Central memory CD8-positive, alpha-beta T cell (primary cell): Measurements from ENCODE around the gene GRID1.
A peak's percentile ranks its signal among the peaks of the same experiment; 100 is the strongest.

Experiments used
- ATAC-seq: fragments of 150-1000 bp; cut with Tn5 transposase; replicated peaks from 2 replicates; pipeline ENCODE4 v1.10.0; 2022; ENCODE audit warnings: mild to moderate bottlenecking, moderate FRiP score, moderate number of reproducible peaks; ENCODE audit not compliant: poor library complexity, severe bottlenecking; ENCODE audit errors: extremely low read depth
- DNase-seq, 2 donors: peaks; one replicate each; pipeline ENCODE4 v3.0.0; 2021; ENCODE audit warnings: low spot score in 2 of 2
- H3K27ac Mint-ChIP-seq: one replicate; pipeline ENCODE4 v1.8.0; 2022; ENCODE audit warnings: low read depth, mild to moderate bottlenecking, moderate library complexity, mixed read lengths
- H3K27me3 Mint-ChIP-seq: one replicate; pipeline ENCODE4 v1.8.0; 2022; ENCODE audit warnings: mixed read lengths
- H3K36me3 Mint-ChIP-seq: one replicate; pipeline ENCODE4 v1.8.0; 2022; ENCODE audit warnings: mild to moderate bottlenecking, moderate library complexity, mixed read lengths; ENCODE audit not compliant: insufficient read depth
- H3K4me1 Mint-ChIP-seq: one replicate; pipeline ENCODE4 v1.8.0; 2022; ENCODE audit warnings: mixed read lengths
- H3K4me3 Mint-ChIP-seq: one replicate; pipeline ENCODE4 v1.8.0; 2022; ENCODE audit warnings: mild to moderate bottlenecking, moderate library complexity, mixed read lengths
- H3K9me3 Mint-ChIP-seq: one replicate; pipeline ENCODE4 v1.8.0; 2022; ENCODE audit warnings: mixed read lengths

GRID1 gene

GRCh38 chr10:85602713-85603112 is 763.9 kb downstream of the GRID1 start:
- no peak for ATAC-seq
- H3K9me3 Mint-ChIP-seq, result no peaks in the 10 kb centered on the region
- H3K27me3 Mint-ChIP-seq, result no peaks in the 10 kb centered on the region
- H3K27ac Mint-ChIP-seq, result no peak overlapping the region
- peaks cover 13% of the 10 kb centered on the region for H3K4me1 Mint-ChIP-seq
- no peak overlapping the region for H3K4me3 Mint-ChIP-seq
- no peaks in the 10 kb centered on the region for H3K36me3 Mint-ChIP-seq
- DNase-seq, result no peak

- Mint-ChIP-seq H3K36me3 (no peaks in the 10 kb centered on the region), H3K4me3 (no peak overlapping the region), H3K9me3 (no peaks in the 10 kb centered on the region), H3K4me1 (peaks cover 13% of the 10 kb centered on the region), H3K27ac (no peak overlapping the region), H3K27me3 (no peaks in the 10 kb centered on the region)
- ATAC-seq, result no peak
- no peak for DNase-seq
Observed at GRCh38 chr10:85602306-85602705, 764.3 kb downstream of the GRID1 start.

DNA sequence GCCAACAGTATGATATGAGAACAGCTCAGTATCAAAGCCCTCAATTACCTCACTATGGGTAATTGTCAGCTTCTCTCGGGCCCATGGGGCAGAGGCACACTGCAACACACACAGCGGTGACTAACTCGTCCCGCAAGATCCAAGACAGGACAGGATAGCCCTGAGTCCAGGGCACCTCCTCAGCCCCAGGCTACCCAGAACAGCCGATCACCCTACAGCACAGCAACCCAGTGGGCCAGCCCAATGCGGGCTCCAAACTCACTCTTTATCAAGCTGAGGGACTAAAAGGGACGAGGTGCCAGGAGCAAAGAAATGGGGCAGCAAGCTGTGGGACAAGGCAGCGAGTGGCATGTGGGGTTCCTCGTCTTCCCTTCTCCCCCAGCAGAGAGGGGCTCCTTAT is 765.1 kb downstream of the GRID1 start:
- no peak for DNase-seq
- Mint-ChIP-seq H3K4me3 (no peak overlapping the region), H3K4me1 (peaks cover 13% of the 10 kb centered on the region), H3K27ac (no peak overlapping the region), H3K36me3 (no peaks in the 10 kb centered on the region), H3K9me3 (no peaks in the 10 kb centered on the region), H3K27me3 (no peaks in the 10 kb centered on the region)
- no peak for ATAC-seq

DNA sequence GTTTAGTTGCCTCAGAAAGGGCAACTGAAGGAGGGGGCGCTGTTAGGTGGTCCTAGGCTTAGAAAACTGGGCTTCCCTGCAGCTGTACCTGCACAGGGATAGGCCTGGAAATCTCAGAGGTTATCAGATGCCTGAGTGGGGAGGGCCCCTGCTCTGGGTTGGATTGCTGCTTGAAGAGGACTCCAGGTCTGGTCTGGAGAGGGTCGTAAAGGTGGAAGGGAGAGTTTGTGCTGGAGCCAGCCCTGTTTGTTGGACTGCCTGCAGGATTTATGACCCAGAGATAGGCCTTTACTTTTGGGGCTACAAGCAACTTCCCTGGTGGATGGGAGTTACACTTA is 765.9 kb downstream of the GRID1 start:
- ATAC-seq, result no peak
- Mint-ChIP-seq H3K36me3 (no peaks in the 10 kb centered on the region), H3K9me3 (no peaks in the 10 kb centered on the region), H3K27ac (no peak overlapping the region), H3K4me3 (no peak overlapping the region), H3K27me3 (no peaks in the 10 kb centered on the region), H3K4me1 (peaks cover 13% of the 10 kb centered on the region)
- DNase-seq, result no peak

DNA sequence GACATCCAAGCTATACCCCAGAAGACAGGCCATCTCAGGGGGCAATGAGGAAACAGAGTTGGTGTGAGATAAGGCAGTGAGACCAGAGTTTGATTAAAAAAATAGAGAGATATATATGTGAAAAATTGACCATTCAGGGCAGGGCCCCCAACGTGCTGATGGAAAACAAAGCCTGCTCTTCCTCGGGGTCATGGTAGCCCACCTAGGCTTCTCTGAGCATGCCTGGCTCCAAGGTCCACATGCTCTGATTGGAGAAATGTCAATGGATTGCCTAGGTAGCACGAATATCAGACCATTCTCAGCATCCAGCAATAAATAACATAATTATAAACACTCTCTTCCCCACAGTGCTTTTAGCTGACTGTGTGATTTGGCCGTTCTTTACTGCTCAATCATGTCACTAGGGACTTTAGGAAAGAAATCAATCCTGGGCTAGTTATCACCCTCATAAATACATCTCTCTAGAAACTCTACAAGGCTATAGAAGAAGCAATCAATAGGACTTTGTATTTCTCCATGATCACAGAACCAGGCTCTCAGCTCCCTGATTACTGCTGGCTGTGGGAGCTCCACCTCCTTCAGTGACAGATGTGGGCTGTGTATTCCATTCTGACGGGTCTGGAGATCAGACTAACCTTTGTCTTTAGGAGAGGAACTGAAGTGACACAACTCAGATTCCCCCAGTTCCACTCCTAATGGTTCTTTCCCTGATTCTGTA is 766.4 kb downstream of the GRID1 start:
- Mint-ChIP-seq H3K27ac (no peak overlapping the region), H3K9me3 (no peaks in the 10 kb centered on the region), H3K4me1 (peaks cover 13% of the 10 kb centered on the region), H3K36me3 (no peaks in the 10 kb centered on the region), H3K27me3 (no peaks in the 10 kb centered on the region), H3K4me3 (no peak overlapping the region)
- ATAC-seq (no peak), DNase-seq (no peak)

DNA sequence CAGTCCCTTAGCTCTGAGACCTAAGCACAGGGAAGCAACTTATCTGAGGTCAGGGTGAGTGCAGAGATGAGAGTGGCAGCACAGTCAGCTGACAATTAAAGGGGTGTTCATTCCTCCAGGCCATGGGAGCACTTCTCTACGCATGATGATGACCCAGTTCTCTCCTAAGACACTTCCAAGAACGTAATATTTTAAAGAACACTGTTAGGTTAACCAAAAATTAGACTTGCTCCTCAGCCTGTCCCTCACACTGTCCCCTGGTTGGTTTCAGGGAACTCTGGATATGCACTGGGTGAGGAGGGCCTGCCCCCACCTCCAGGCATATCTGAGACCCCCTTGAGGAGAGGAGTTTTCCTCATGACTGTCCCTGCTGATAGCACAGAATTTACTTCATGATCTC is 767.5 kb downstream of the GRID1 start:
- Mint-ChIP-seq H3K36me3 (no peaks in the 10 kb centered on the region), H3K4me3 (no peak overlapping the region), H3K27ac (no peak overlapping the region), H3K4me1 (peaks cover 25% of the 10 kb centered on the region), H3K9me3 (no peaks in the 10 kb centered on the region), H3K27me3 (no peaks in the 10 kb centered on the region)
- no peak for ATAC-seq
- DNase-seq, result no peak

DNA sequence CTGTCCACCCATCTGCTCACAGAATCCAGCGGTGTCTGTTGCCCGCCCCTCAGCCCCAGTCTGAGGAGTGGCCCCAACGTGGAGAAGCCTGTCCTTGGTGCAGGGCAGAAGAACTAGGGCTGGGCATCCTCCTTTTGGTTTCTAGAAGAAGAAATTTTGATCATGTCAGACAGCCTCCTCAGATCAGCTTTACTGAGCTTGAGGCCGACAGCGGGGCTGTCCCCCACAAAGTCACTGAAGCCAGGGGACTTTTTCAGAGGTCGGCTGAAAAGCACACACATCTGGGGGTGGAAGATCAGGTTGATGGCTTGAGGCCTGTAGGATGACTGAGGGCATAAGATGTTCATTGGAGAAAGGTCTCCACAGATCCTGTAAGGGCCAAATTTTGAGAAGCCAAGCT is 767.9 kb downstream of the GRID1 start:
- no peaks in the 10 kb centered on the region for H3K27me3 Mint-ChIP-seq
- no peak for DNase-seq
- no peak overlapping the region for H3K4me3 Mint-ChIP-seq
- H3K27ac Mint-ChIP-seq, result no peak overlapping the region
- H3K4me1 Mint-ChIP-seq, result peaks cover 24% of the 10 kb centered on the region
- H3K36me3 Mint-ChIP-seq, result no peaks in the 10 kb centered on the region
- ATAC-seq, result no peak
- H3K9me3 Mint-ChIP-seq, result no peaks in the 10 kb centered on the region

DNA sequence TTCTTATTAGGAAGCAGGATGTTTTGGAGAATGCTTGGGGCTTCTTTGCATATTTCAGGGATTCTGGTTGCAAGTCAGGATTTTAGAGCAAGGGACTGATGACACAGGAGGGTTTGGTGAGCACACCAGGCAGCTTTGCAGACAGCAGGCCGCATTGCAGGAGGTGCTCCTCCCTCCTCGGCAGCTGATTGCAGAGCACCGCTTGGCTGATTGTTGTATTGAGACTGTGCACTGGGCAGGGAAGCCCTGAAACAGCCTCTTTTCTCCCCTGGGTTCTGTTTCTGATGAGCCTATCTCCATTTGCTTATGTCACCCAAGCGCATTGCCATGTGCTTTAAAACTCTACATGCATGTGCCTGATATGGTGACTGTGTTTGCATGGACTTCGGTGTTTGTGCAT is 769.6 kb downstream of the GRID1 start:
- Mint-ChIP-seq H3K9me3 (no peaks in the 10 kb centered on the region), H3K27ac (no peak overlapping the region), H3K4me1 (peaks cover 12% of the 10 kb centered on the region), H3K27me3 (no peaks in the 10 kb centered on the region), H3K4me3 (no peak overlapping the region), H3K36me3 (no peaks in the 10 kb centered on the region)
- ATAC-seq (no peak), DNase-seq (no peak)

- H3K36me3 Mint-ChIP-seq, result no peaks in the 10 kb centered on the region
- no peaks in the 10 kb centered on the region for H3K9me3 Mint-ChIP-seq
- H3K27me3 Mint-ChIP-seq, result no peaks in the 10 kb centered on the region
- H3K4me3 Mint-ChIP-seq, result no peak overlapping the region
- H3K27ac Mint-ChIP-seq, result no peak overlapping the region
- DNase-seq (no peak), ATAC-seq (no peak)
- H3K4me1 Mint-ChIP-seq, result peaks cover 12% of the 10 kb centered on the region
Observed at GRCh38 chr10:85596389-85596788, 770.2 kb downstream of the GRID1 start.

DNA sequence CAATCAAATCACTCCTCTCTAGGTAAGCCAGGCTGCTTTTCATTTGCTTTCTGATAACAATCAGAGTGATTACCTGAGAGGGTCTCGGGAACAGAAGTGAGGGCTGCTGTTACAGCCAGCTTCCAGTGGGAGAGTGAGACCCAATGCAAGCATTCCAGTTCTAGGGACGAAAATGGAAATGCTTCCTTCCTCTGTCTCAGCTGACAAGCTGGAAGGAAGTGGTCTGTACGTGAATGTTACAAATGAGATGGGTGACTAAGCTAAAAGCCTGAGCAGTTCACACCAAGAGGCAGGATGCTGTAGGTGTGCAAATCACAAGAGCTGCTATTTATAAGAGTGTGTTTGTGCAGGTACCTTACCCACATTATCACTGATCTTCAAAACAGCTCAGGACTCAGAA is 772.4 kb downstream of the GRID1 start:
- Mint-ChIP-seq H3K27ac (no peak overlapping the region), H3K4me3 (no peak overlapping the region), H3K36me3 (peaks cover 2% of the 10 kb centered on the region), H3K27me3 (no peaks in the 10 kb centered on the region), H3K9me3 (no peaks in the 10 kb centered on the region), H3K4me1 (peaks cover 12% of the 10 kb centered on the region)
- DNase-seq, result no peak
- peak; percentile 68 for ATAC-seq

- Mint-ChIP-seq H3K27ac (no peak overlapping the region), H3K27me3 (no peaks in the 10 kb centered on the region), H3K4me1 (peaks cover 12% of the 10 kb centered on the region), H3K4me3 (no peak overlapping the region), H3K9me3 (no peaks in the 10 kb centered on the region), H3K36me3 (peaks cover 2% of the 10 kb centered on the region)
- ATAC-seq, result no peak
- DNase-seq, result no peak
Observed at GRCh38 chr10:85593226-85593772, 773.3 kb downstream of the GRID1 start.

- ATAC-seq, result no peak
- H3K4me3 Mint-ChIP-seq, result no peak overlapping the region
Observed at GRCh38 chr10:85581371-85581770, 785.2 kb downstream of the GRID1 start.

DNA sequence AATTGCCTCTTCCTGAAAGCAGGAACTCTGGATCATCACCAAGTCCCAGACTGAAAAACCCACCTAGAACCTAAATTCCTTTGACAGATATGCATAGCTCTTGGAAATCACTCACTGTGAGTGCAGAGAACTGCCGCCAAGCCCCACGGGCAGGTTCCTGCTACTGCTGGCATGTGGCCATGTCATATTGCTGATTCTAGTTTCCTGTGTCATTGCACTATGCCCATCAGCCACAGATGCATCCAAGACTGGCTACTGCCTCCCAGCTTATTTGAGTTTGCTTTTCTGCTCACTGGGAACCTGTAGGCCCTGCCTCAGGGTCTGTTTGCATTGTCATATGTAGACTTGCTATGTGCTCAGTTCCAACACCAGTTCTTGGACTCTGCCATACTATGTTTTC is 786.0 kb downstream of the GRID1 start:
- no peak overlapping the region for H3K27ac Mint-ChIP-seq
- peaks cover 4% of the 10 kb centered on the region for H3K4me1 Mint-ChIP-seq
- H3K36me3 Mint-ChIP-seq, result no peaks in the 10 kb centered on the region
- no peak overlapping the region for H3K4me3 Mint-ChIP-seq
- peaks cover 16% of the 10 kb centered on the region for H3K27me3 Mint-ChIP-seq
- ATAC-seq (peak; percentile 32), DNase-seq (no peak)
- no peaks in the 10 kb centered on the region for H3K9me3 Mint-ChIP-seq

More at GRCh38 chr10:85581371-85581770, 785.2 kb downstream of the GRID1 start:
- Mint-ChIP-seq H3K27me3 (peaks cover 16% of the 10 kb centered on the region), H3K9me3 (no peaks in the 10 kb centered on the region), H3K4me1 (peaks cover 4% of the 10 kb centered on the region), H3K36me3 (no peaks in the 10 kb centered on the region), H3K27ac (no peak overlapping the region)
- no peak for DNase-seq
